ENCODE measurements around the gene LARP1. TPM values are rescaled to one million over a fixed set of nuclear protein-coding genes. Genes with fewer than 3 reads are reported as not detected.

The LARP1 gene
- total RNA-seq, 1 experiment from 2014 or later: 63.9 TPM

GRCh38 chr5:154714266-154714986 is 40.8 kb upstream of the LARP1 start:
- no peaks in the 10 kb centered on the region for H3K79me2 ChIP-seq (ENCODE audit: low read length)
- no peaks in the 10 kb centered on the region for H3K27me3 ChIP-seq (ENCODE audit: low read length)
- ChIA-PET CTCF (no interaction called here), POLR2A (ENCODE audit: unreplicated experiment) (no interaction called here)
- DNase-seq (peak; percentile 17), ATAC-seq (no peak)
- peaks cover 19% of the 10 kb centered on the region for H3K4me1 ChIP-seq (ENCODE audit: insufficient read depth, low read length)
- intact Hi-C loops (cut with micrococcal nuclease): no loop called here
- BruUV-seq (replicated peaks): no TSS peak
- no peak overlapping the region for H3K27ac ChIP-seq (ENCODE audit: low read length)
- no peaks in the 10 kb centered on the region for H3K36me3 ChIP-seq (ENCODE audit: low read depth, low read length)
- TF ChIP-seq, protein P1, sequence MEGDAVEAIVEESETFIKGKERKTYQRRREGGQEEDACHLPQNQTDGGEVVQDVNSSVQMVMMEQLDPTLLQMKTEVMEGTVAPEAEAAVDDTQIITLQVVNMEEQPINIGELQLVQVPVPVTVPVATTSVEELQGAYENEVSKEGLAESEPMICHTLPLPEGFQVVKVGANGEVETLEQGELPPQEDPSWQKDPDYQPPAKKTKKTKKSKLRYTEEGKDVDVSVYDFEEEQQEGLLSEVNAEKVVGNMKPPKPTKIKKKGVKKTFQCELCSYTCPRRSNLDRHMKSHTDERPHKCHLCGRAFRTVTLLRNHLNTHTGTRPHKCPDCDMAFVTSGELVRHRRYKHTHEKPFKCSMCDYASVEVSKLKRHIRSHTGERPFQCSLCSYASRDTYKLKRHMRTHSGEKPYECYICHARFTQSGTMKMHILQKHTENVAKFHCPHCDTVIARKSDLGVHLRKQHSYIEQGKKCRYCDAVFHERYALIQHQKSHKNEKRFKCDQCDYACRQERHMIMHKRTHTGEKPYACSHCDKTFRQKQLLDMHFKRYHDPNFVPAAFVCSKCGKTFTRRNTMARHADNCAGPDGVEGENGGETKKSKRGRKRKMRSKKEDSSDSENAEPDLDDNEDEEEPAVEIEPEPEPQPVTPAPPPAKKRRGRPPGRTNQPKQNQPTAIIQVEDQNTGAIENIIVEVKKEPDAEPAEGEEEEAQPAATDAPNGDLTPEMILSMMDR (conservative IDR thresholded peaks at IDR 0.05; ENCODE audit: low read depth, low read length): no peak
- no peak overlapping the region for H3K4me3 ChIP-seq (ENCODE audit: low read length)
- no peaks in the 10 kb centered on the region for H4K20me1 ChIP-seq (ENCODE audit: low read length)
- no peaks in the 10 kb centered on the region for H3K9me2 ChIP-seq (replicated peaks; ENCODE audit: low read length)
- H3K9me3 ChIP-seq (ENCODE audit: low read length): no peaks in the 10 kb centered on the region
- H3K9ac ChIP-seq (ENCODE audit: low read length): no peak overlapping the region
- H3F3A ChIP-seq (ENCODE audit: low read length, unreplicated experiment): no peaks in the 10 kb centered on the region
- H3K4me2 ChIP-seq (ENCODE audit: low read length): peak overlapping the region; percentile 31; the same call in 1 of the 2 replicates
- H2AFZ ChIP-seq (ENCODE audit: low read length): peak overlapping the region; percentile 48; the same call in 1 of the 2 replicates

- Histone ChIP-seq H2AFZ (ENCODE audit: low read length) (no peak overlapping the region), H3K9ac (ENCODE audit: low read length) (no peak overlapping the region), H4K20me1 (ENCODE audit: low read length) (no peaks in the 10 kb centered on the region), H3K27me3 (ENCODE audit: low read length) (no peaks in the 10 kb centered on the region), H3K4me1 (ENCODE audit: insufficient read depth, low read length) (no peaks in the 10 kb centered on the region), H3K27ac (ENCODE audit: low read length) (no peak overlapping the region), H3F3A (ENCODE audit: low read length, unreplicated experiment) (no peaks in the 10 kb centered on the region), H3K79me2 (ENCODE audit: low read length) (no peaks in the 10 kb centered on the region), H3K9me3 (ENCODE audit: low read length) (no peaks in the 10 kb centered on the region), H3K36me3 (ENCODE audit: low read depth, low read length) (no peaks in the 10 kb centered on the region), H3K4me2 (ENCODE audit: low read length) (no peak overlapping the region), H3K9me2 (replicated peaks; ENCODE audit: low read length) (no peaks in the 10 kb centered on the region), H3K4me3 (ENCODE audit: low read length) (no peak overlapping the region)
- no peak for ATAC-seq
- intact Hi-C loops (cut with micrococcal nuclease): no loop called here
- DNase-seq: no peak
- BruUV-seq (replicated peaks): no TSS peak
- CTCF ChIA-PET: no interaction called here
- POLR2A ChIA-PET (ENCODE audit: unreplicated experiment): no interaction called here
- TF ChIP-seq EZH2phosphoT487 (IDR thresholded peaks at IDR 0.05; ENCODE audit: borderline replicate concordance, low read length) (no peak), EZH2 (IDR thresholded peaks at IDR 0.05; ENCODE audit: low read length, unreplicated experiment) (no peak)
- TF ChIP-seq, protein P1 (conservative IDR thresholded peaks at IDR 0.05; ENCODE audit: low read depth, low read length): no peak
Measured at GRCh38 chr5:154721481-154722058, 33.6 kb upstream of the LARP1 start.

- ChIA-PET CTCF (no interaction called here), POLR2A (ENCODE audit: unreplicated experiment) (no interaction called here)
- ATAC-seq: no peak
Measured at GRCh38 chr5:154722097-154722496, 33.1 kb upstream of the LARP1 start.

More at GRCh38 chr5:154722097-154722496, 33.1 kb upstream of the LARP1 start:
- intact Hi-C loops (cut with micrococcal nuclease): no loop called here
- Histone ChIP-seq H3K9ac (ENCODE audit: low read length) (no peak overlapping the region), H3K9me3 (ENCODE audit: low read length) (no peaks in the 10 kb centered on the region), H3F3A (ENCODE audit: low read length, unreplicated experiment) (no peaks in the 10 kb centered on the region), H3K4me1 (ENCODE audit: insufficient read depth, low read length) (no peaks in the 10 kb centered on the region), H3K36me3 (ENCODE audit: low read depth, low read length) (no peaks in the 10 kb centered on the region), H3K4me2 (ENCODE audit: low read length) (no peak overlapping the region), H3K27ac (ENCODE audit: low read length) (no peak overlapping the region), H3K79me2 (ENCODE audit: low read length) (no peaks in the 10 kb centered on the region), H3K4me3 (ENCODE audit: low read length) (no peak overlapping the region), H3K9me2 (replicated peaks; ENCODE audit: low read length) (no peaks in the 10 kb centered on the region), H3K27me3 (ENCODE audit: low read length) (no peaks in the 10 kb centered on the region), H4K20me1 (ENCODE audit: low read length) (no peaks in the 10 kb centered on the region), H2AFZ (ENCODE audit: low read length) (no peak overlapping the region)
- DNase-seq: no peak
- no TSS peak for BruUV-seq (replicated peaks)
- no peak for TF ChIP-seq EZH2 (IDR thresholded peaks at IDR 0.05; ENCODE audit: low read length, unreplicated experiment)
- TF ChIP-seq, protein P1 (conservative IDR thresholded peaks at IDR 0.05; ENCODE audit: low read depth, low read length): no peak
